Dedifferentiated amniotic fluid mesenchymal stem cell (primary cell): ENCODE measurements around the gene FAM177A1.

Source experiments
- DNase-seq: peaks from one replicate; pipeline ENCODE4 v3.0.0-alpha.2; 2016; ENCODE audit errors: extremely low spot score

The FAM177A1 gene

DNA sequence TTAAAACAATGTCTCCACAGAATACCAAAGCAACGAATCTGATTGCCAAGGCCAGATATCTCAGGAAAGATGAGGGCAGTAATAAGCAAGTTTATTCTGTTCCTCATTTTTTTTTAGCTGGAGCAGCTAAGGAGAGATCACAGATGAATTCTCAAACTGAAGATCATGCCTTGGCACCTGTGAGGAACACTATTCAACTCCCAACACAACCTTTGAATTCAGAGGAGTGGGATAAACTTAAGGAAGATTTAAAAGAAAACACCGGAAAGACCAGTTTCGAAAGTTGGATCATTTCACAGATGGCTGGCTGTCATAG, 77.3 kb downstream of the FAM177A1 start:
- DNase-seq = no peak

DNA sequence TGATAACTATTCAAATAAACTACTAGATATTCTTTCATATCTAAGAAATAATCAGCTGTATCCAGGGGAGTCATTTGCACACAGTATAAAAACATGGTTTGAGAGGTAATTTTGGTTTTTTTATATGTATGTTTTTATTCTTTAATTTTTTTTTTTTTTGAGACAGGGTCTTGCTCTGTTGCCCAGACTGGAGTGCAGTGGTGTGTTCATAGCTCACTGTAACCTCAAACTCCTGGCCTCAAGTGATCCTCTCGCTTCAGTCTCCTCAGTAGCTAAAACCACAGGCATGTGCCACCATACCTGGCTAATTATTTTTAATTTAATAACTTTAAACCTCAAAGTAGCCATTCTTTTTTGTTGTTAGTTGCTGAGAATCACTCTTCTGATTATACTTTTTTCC, 78.1 kb downstream of the FAM177A1 start:
- no peak for DNase-seq
